ENCODE measurements around the gene TCF25.

Gene TCF25

GRCh38 chr16:89862732-89863131 lies 10.7 kb upstream of the TCF25 start:
- ChIA-PET CTCF (interaction anchor here (1.1 kb wide), 2 partner anchors 120 to 162 kb away, joined by 3 read pairs; no protein-coding TSS in a partner anchor), POLR2A (interaction anchor here (2.3 kb wide), 1 partner anchor 10 kb away, joined by 10 read pairs; the partner anchor contains the start of gene TCF25)
- Histone ChIP-seq H3K4me1 (ENCODE audit: control insufficient read depth, insufficient read depth, low read length) (no peaks in the 10 kb centered on the region), H3K9me3 (ENCODE audit: control insufficient read depth, insufficient read depth, low read depth, low read length) (no peaks in the 10 kb centered on the region), H3K4me3 (ENCODE audit: low read depth, low read length) (no peak overlapping the region), H3K36me3 (ENCODE audit: control insufficient read depth in 2 of 2, insufficient read depth in 1 of 2, low read length in 2 of 2) (peaks cover 5 to 58% of the 10 kb centered on the region in 2 experiments; a peak in 2 of 3 replicates), H3K27ac (ENCODE audit: extremely low read depth, low read depth, low read length) (no peak overlapping the region)
- no peak for TF ChIP-seq ZNF37A (tag by site-specific recombination; IDR thresholded peaks at IDR 0.05)
- TF ChIP-seq HOXC10 (CRISPR knock-in tag; IDR thresholded peaks at IDR 0.05): no peak
- no peak for TF ChIP-seq ZNF23 (tag by site-specific recombination; IDR thresholded peaks at IDR 0.05; ENCODE audit: borderline replicate concordance)
- no peak for TF ChIP-seq ZNF510 (tag by site-specific recombination; IDR thresholded peaks at IDR 0.05; ENCODE audit: insufficient replicate concordance)
- no peak for TF ChIP-seq ZNF624 (tag by site-specific recombination; IDR thresholded peaks at IDR 0.05)
- TF ChIP-seq, protein P1, sequence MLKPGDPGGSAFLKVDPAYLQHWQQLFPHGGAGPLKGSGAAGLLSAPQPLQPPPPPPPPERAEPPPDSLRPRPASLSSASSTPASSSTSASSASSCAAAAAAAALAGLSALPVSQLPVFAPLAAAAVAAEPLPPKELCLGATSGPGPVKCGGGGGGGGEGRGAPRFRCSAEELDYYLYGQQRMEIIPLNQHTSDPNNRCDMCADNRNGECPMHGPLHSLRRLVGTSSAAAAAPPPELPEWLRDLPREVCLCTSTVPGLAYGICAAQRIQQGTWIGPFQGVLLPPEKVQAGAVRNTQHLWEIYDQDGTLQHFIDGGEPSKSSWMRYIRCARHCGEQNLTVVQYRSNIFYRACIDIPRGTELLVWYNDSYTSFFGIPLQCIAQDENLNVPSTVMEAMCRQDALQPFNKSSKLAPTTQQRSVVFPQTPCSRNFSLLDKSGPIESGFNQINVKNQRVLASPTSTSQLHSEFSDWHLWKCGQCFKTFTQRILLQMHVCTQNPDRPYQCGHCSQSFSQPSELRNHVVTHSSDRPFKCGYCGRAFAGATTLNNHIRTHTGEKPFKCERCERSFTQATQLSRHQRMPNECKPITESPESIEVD (tag by site-specific recombination; IDR thresholded peaks at IDR 0.05): no peak

- Histone ChIP-seq H3K27ac (ENCODE audit: extremely low read depth, low read depth, low read length) (no peak overlapping the region), H3K4me3 (ENCODE audit: low read depth, low read length) (no peak overlapping the region), H3K4me1 (ENCODE audit: control insufficient read depth, insufficient read depth, low read length) (no peaks in the 10 kb centered on the region), H3K9me3 (ENCODE audit: control insufficient read depth, insufficient read depth, low read depth, low read length) (no peaks in the 10 kb centered on the region), H3K36me3 (ENCODE audit: control insufficient read depth in 2 of 2, insufficient read depth in 1 of 2, low read length in 2 of 2) (peaks cover 5 to 60% of the 10 kb centered on the region in 2 experiments; a peak in 2 of 3 replicates)
- TF ChIP-seq GLI4 (tag by site-specific recombination; IDR thresholded peaks at IDR 0.05) (no peak), ZNF121 (tag by site-specific recombination; IDR thresholded peaks at IDR 0.05) (no peak), SP7 (tag by site-specific recombination; IDR thresholded peaks at IDR 0.05) (no peak)
- TF ChIP-seq, protein P2, sequence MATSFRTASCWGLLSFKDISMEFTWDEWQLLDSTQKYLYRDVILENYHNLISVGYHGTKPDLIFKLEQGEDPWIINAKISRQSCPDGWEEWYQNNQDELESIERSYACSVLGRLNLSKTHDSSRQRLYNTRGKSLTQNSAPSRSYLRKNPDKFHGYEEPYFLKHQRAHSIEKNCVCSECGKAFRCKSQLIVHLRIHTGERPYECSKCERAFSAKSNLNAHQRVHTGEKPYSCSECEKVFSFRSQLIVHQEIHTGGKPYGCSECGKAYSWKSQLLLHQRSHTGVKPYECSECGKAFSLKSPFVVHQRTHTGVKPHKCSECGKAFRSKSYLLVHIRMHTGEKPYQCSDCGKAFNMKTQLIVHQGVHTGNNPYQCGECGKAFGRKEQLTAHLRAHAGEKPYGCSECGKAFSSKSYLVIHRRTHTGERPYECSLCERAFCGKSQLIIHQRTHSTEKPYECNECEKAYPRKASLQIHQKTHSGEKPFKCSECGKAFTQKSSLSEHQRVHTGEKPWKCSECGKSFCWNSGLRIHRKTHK (tag by site-specific recombination; IDR thresholded peaks at IDR 0.05): no peak
- POLR2A ChIA-PET: interaction anchor here (2.3 kb wide), 1 partner anchor 9 kb away, joined by 10 read pairs; the partner anchor contains the start of gene TCF25
- CTCF ChIA-PET: interaction anchor here (0.8 to 1.1 kb wide), 4 partner anchors 35 to 163 kb away, joined by 3 to 4 read pairs (median 3); no protein-coding TSS in a partner anchor
Observed at GRCh38 chr16:89863741-89864526, 9.5 kb upstream of the TCF25 start.

- CTCF ChIA-PET: interaction anchor here (1.0 kb wide), 1 partner anchor 70 kb away, joined by 4 read pairs; no protein-coding TSS in a partner anchor
- peaks cover 5 to 63% of the 10 kb centered on the region in 2 experiments; a peak in 2 of 3 replicates for H3K36me3 ChIP-seq (ENCODE audit: control insufficient read depth in 2 of 2, insufficient read depth in 1 of 2, low read length in 2 of 2)
- TF ChIP-seq ZBTB21 (tag by site-specific recombination; IDR thresholded peaks at IDR 0.05) (no peak), ZSCAN16 (tag by site-specific recombination; IDR thresholded peaks at IDR 0.05) (no peak), OSR2 (tag by site-specific recombination; IDR thresholded peaks at IDR 0.05) (no peak), ZNF621 (tag by site-specific recombination; IDR thresholded peaks at IDR 0.05) (no peak), ZNF184 (tag by site-specific recombination; IDR thresholded peaks at IDR 0.05) (no peak), ZNF629 (tag by site-specific recombination; IDR thresholded peaks at IDR 0.05) (no peak), ZNF223 (tag by site-specific recombination; IDR thresholded peaks at IDR 0.05) (no peak), ATF2 (tag by site-specific recombination; IDR thresholded peaks at IDR 0.05; ENCODE audit: low read depth) (no peak), ZNF596 (tag by site-specific recombination; IDR thresholded peaks at IDR 0.05) (no peak), ZNF571 (tag by site-specific recombination; IDR thresholded peaks at IDR 0.05) (no peak), ZNF768 (tag by site-specific recombination; IDR thresholded peaks at IDR 0.05) (no peak), ZNF426 (tag by site-specific recombination; IDR thresholded peaks at IDR 0.05) (no peak), ZBTB6 (tag by site-specific recombination; IDR thresholded peaks at IDR 0.05) (no peak), ZNF211 (tag by site-specific recombination; IDR thresholded peaks at IDR 0.05; ENCODE audit: low read depth) (no peak)
- TF ChIP-seq, protein P3, sequence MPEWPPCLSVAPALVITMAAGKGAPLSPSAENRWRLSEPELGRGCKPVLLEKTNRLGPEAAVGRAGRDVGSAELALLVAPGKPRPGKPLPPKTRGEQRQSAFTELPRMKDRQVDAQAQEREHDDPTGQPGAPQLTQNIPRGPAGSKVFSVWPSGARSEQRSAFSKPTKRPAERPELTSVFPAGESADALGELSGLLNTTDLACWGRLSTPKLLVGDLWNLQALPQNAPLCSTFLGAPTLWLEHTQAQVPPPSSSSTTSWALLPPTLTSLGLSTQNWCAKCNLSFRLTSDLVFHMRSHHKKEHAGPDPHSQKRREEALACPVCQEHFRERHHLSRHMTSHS (tag by site-specific recombination; IDR thresholded peaks at IDR 0.05): no peak
- POLR2A ChIA-PET: interaction anchor here (2.3 kb wide), 1 partner anchor 9 kb away, joined by 10 read pairs; the partner anchor contains the start of gene TCF25
- H3K9me3 ChIP-seq (ENCODE audit: control insufficient read depth, insufficient read depth, low read depth, low read length): no peaks in the 10 kb centered on the region
- H3K27ac ChIP-seq (ENCODE audit: extremely low read depth, low read depth, low read length): no peak overlapping the region
- H3K4me1 ChIP-seq (ENCODE audit: control insufficient read depth, insufficient read depth, low read length): no peaks in the 10 kb centered on the region
- no peak overlapping the region for H3K4me3 ChIP-seq (ENCODE audit: low read depth, low read length)
Observed at GRCh38 chr16:89864527-89864820, 8.9 kb upstream of the TCF25 start.

Data from HEK293 (cell line).